GM12878 (cell line): ENCODE results near the gene DMRTA2. TPM values are rescaled to one million over a fixed set of nuclear protein-coding genes. Genes with fewer than 3 reads are reported as not detected.

Experiments used
- ATAC-seq: fragments of 200-7000 bp; cut with Tn5 transposase; 3 replicates; pipeline ENCODE4 v1.9.1; 2020; ENCODE audit warnings: mild to moderate bottlenecking, moderate library complexity
- BruUV-seq: library from RNA; stranded (reverse); fragments of 400-500 nt; replicated peaks from 2 replicates; lab custom pipeline; 2021; lab: Mats Ljungman, UMichigan
- CTCF ChIA-PET: fragments of 300-600 bp; sonication (Branson Sonifier 250); formaldehyde crosslinking; extraction: SDS; loops from one replicate; lab custom pipeline; 2021; ENCODE audit warnings: inconsistent platforms; lab: Yijun Ruan, JAX
- POLR2A ChIA-PET: fragments of 350-600 bp; formaldehyde crosslinking; extraction: SDS; loops from one replicate; lab custom pipeline; 2021; ENCODE audit warnings: inconsistent platforms; lab: Charles Lee
- RAD21 ChIA-PET: fragments of 300-600 bp; sonication (Branson Sonifier 250); formaldehyde crosslinking; loops from one replicate; lab custom pipeline; 2023; ENCODE audit warnings: antibody characterized with exemption; ENCODE audit not compliant: unreplicated experiment; lab: Charles Lee
- SMC1A ChIA-PET: fragments of 300-600 bp; sonication (Branson Sonifier 250); formaldehyde crosslinking; loops from one replicate; lab custom pipeline; 2023; ENCODE audit not compliant: unreplicated experiment, uncharacterized antibody; lab: Charles Lee
- DNase-seq: peaks from one replicate; pipeline ENCODE4 v3.0.0-alpha.2; 2011; ENCODE audit warnings: low read depth, low spot score
- FAIRE-seq: peaks from 3 replicates; lab custom pipeline; 2011; peaks lifted over from hg19 to GRCh38; lab: Jason Lieb, UNC
- H2AFZ ChIP-seq: 2 replicates; pipeline ENCODE4 v1.6.0; 2011; ENCODE audit warnings: low read depth, low read length, control low read depth; ENCODE audit not compliant: control insufficient read depth
- H3K27ac ChIP-seq: 2 replicates; pipeline ENCODE4 v1.5.1; 2011; ENCODE audit warnings: control low read depth; ENCODE audit not compliant: control insufficient read depth, insufficient read depth
- H3K27me3 ChIP-seq, 2 experiments: replicated peaks in 1 of 2; 2 replicates each; pipeline versions ENCODE4 v1.6.0 to v1.6.1; 2011; ENCODE audit warnings: low read length in 1 of 2; ENCODE audit not compliant: control insufficient read depth in 2 of 2, insufficient read depth in 2 of 2
- H3K36me3 ChIP-seq, 2 experiments: 2 replicates each; pipeline ENCODE4 v1.5.1; 2011; ENCODE audit warnings: low read length in 1 of 2; ENCODE audit not compliant: control insufficient read depth in 2 of 2, insufficient read depth in 2 of 2
- H3K4me1 ChIP-seq: 2 replicates; pipeline ENCODE4 v1.6.1; 2011; ENCODE audit warnings: mild to moderate bottlenecking, low read length, moderate library complexity, mixed read lengths; ENCODE audit not compliant: control insufficient read depth, insufficient read depth
- H3K4me2 ChIP-seq: 2 replicates; pipeline ENCODE4 v1.6.0; 2011; ENCODE audit warnings: control low read depth; ENCODE audit not compliant: control insufficient read depth, insufficient read depth
- H3K4me3 ChIP-seq: fragments of 200-600 bp; sonication (generic); 2 replicates; pipeline ENCODE4 v1.5.1; 2016
- H3K79me2 ChIP-seq: 2 replicates; pipeline ENCODE4 v1.6.0; 2011; ENCODE audit warnings: low read length; ENCODE audit not compliant: control insufficient read depth, insufficient read depth
- H3K9ac ChIP-seq: 2 replicates; pipeline ENCODE4 v1.8.0; 2011; ENCODE audit warnings: low read length, control low read depth, mixed read lengths; ENCODE audit not compliant: control insufficient read depth, insufficient read depth
- H3K9me3 ChIP-seq: replicated peaks from 3 replicates; pipeline ENCODE4 v1.5.1; 2011; ENCODE audit warnings: mild to moderate bottlenecking, low read length; ENCODE audit not compliant: control insufficient read depth, insufficient read depth
- H4K20me1 ChIP-seq: 2 replicates; pipeline ENCODE4 v1.6.0; 2011; ENCODE audit not compliant: control insufficient read depth, insufficient read depth
- EZH2 ChIP-seq: IDR thresholded peaks from 2 replicates; pipeline ENCODE4 v1.6.1; 2012; ENCODE audit warnings: low read depth, mild to moderate bottlenecking, control low read depth, inconsistent platforms, low read length, borderline replicate concordance; ENCODE audit not compliant: control insufficient read depth
- KAT2A ChIP-seq: conservative IDR thresholded peaks from 2 replicates; pipeline ENCODE4 v1.6.1; 2011; ENCODE audit warnings: low read depth, low read length; ENCODE audit not compliant: control insufficient read depth
- NR2C1 ChIP-seq: fragments of 450-650 bp; IDR thresholded peaks from 2 replicates; pipeline ENCODE4 v1.6.1; 2017; ENCODE audit warnings: antibody characterized with exemption, mild to moderate bottlenecking, moderate library complexity
- POLR2AphosphoS2 ChIP-seq: IDR thresholded peaks from 2 replicates; pipeline ENCODE4 v1.6.1; 2011; ENCODE audit warnings: low read depth, mild to moderate bottlenecking, low read length, improper control_type of control experiment, moderate library complexity
- RB1 ChIP-seq: fragments of 450-650 bp; formaldehyde crosslinking; IDR thresholded peaks from 2 replicates; pipeline ENCODE4 v1.6.1; 2017; ENCODE audit warnings: mild to moderate bottlenecking, borderline replicate concordance
- SIX5 ChIP-seq: IDR thresholded peaks from 2 replicates; pipeline ENCODE4 v1.6.1; 2011; ENCODE audit warnings: mild to moderate bottlenecking, low read depth, low read length, moderate library complexity; ENCODE audit not compliant: severe bottlenecking
- STAT1 ChIP-seq: fragments of 450-650 bp; conservative IDR thresholded peaks from 2 replicates; pipeline ENCODE4 v1.6.1; 2014; ENCODE audit warnings: antibody characterized with exemption, mild to moderate bottlenecking
- TAF1 ChIP-seq: IDR thresholded peaks from 2 replicates; pipeline ENCODE4 v1.6.1; 2011; ENCODE audit warnings: mild to moderate bottlenecking, low read depth, low read length, borderline replicate concordance
- ZSCAN29 ChIP-seq: fragments of 450-650 bp; IDR thresholded peaks from 2 replicates; pipeline ENCODE4 v1.6.1; 2017; ENCODE audit warnings: mild to moderate bottlenecking, moderate library complexity
- WGBS: methylation state at CpG from one replicate; pipeline ENCODE4 v1.1.6; 2016; ENCODE audit warnings: low lambda C conversion rate; ENCODE audit not compliant: insufficient replicate concordance, insufficient coverage; ENCODE audit errors: missing lambda C conversion rate; 5-methylcytosine and 5-hydroxymethylcytosine counted together
- in situ Hi-C: fragments of 300-500 bp; cut with MboI; formaldehyde crosslinking; loops from 9 replicates; pipeline ENCODE4 v1.14.3; 2018; ENCODE audit warnings: mixed read lengths
- intact Hi-C: fragments of 100-400 bp; cut with micrococcal nuclease; formaldehyde crosslinking; loops from one replicate; pipeline ENCODE4 v1.14.2; 2022; ENCODE audit not compliant: unreplicated experiment
- polyA plus RNA-seq, 11 experiments: library from polyadenylated mRNA; depleted of rRNA in 4 of 11; unstranded in 6 of 11; stranded (reverse) in 5 of 11; fragments of >200 nt; fragmentation: Nextera tagmentation in 4 of 11; fragmentation: Illumina TruSeq in 1 of 11; extraction: Ambion mirVana in 4 of 11; extraction: Trizol in 1 of 11; gene quantifications; 1 replicate in 1 of 11; 2 replicates in 10 of 11; pipeline versions ENCODE4 v1.2.1 to v1.2.3, GENCODE V29; 2011 to 2016; ENCODE audit warnings: inconsistent platforms in 2 of 11, missing spikeins in 2 of 11, low read depth in 1 of 11
- total RNA-seq, 4 experiments: library from RNA; depleted of rRNA in 3 of 4; stranded (reverse); fragments of >200 nt in 3 of 4; fragmentation: Illumina TruSeq in 1 of 4; extraction: Trizol in 1 of 4; gene quantifications; 2 replicates each; pipeline versions ENCODE4 v1.2.1 to v1.2.3, GENCODE V29; 2013 to 2021
- TF ChIP-seq, protein P1 (sequence below): fragments of 450-650 bp; formaldehyde crosslinking; IDR thresholded peaks from 2 replicates; pipeline ENCODE4 v1.4.0; 2020; ENCODE audit warnings: mild to moderate bottlenecking, moderate library complexity
- TF ChIP-seq, protein P2 (sequence below): fragments of 450-650 bp; IDR thresholded peaks from 2 replicates; pipeline ENCODE4 v1.6.1; 2017; ENCODE audit warnings: antibody characterized with exemption, mild to moderate bottlenecking, moderate library complexity
- TF ChIP-seq, protein P3 (sequence below): fragments of 450-650 bp; IDR thresholded peaks from 2 replicates; pipeline ENCODE4 v1.6.1; 2018; ENCODE audit warnings: borderline replicate concordance, mild to moderate bottlenecking; ENCODE audit not compliant: partially characterized antibody
- TF ChIP-seq, protein P4 (sequence below): IDR thresholded peaks from 2 replicates; pipeline ENCODE4 v1.6.1; 2011; ENCODE audit warnings: mild to moderate bottlenecking, low read depth, low read length, moderate library complexity; ENCODE audit not compliant: insufficient replicate concordance

The DMRTA2 gene
- total and polyA plus RNA-seq, 10 of the 15 experiments (the other 5 are each of a cell fraction or from before 2014, with no cell fraction given), result not detected

- ATAC-seq, result no peak
- RAD21 ChIA-PET, result no interaction called here
- H3K4me1 ChIP-seq, result no peaks in the 10 kb centered on the region
- CTCF ChIA-PET, result interaction anchor here (0.7 to 1.4 kb wide), 2 partner anchors 21 to 146 kb away, joined by 3 read pairs; no protein-coding TSS in a partner anchor
- H3K4me3 ChIP-seq, result no peak overlapping the region
- H3K27me3 ChIP-seq, result no peaks in the 10 kb centered on the region
- no peak overlapping the region for H3K4me2 ChIP-seq
- no TSS peak for BruUV-seq
- no peak overlapping the region for H3K9ac ChIP-seq
- no peak for FAIRE-seq
- H3K36me3 ChIP-seq, result peaks cover 4 to 5% of the 10 kb centered on the region in 2 experiments; a peak in 3 of 4 replicates
- WGBS, result 93% methylated on average over 3 of the region's 3 CpGs
- in situ Hi-C loops, result no loop called here
- no peaks in the 10 kb centered on the region for H3K79me2 ChIP-seq
- intact Hi-C loops, result no loop called here
- POLR2A ChIA-PET, result no interaction called here
- H2AFZ ChIP-seq, result no peak overlapping the region
- H4K20me1 ChIP-seq, result no peaks in the 10 kb centered on the region
- no peak for DNase-seq
- no peaks in the 10 kb centered on the region for H3K9me3 ChIP-seq
- SMC1A ChIA-PET, result interaction anchor here (1.5 kb wide), 1 partner anchor 13 kb away, joined by 3 read pairs; no protein-coding TSS in a partner anchor
- no peak overlapping the region for H3K27ac ChIP-seq
- TF ChIP-seq, protein P1, sequence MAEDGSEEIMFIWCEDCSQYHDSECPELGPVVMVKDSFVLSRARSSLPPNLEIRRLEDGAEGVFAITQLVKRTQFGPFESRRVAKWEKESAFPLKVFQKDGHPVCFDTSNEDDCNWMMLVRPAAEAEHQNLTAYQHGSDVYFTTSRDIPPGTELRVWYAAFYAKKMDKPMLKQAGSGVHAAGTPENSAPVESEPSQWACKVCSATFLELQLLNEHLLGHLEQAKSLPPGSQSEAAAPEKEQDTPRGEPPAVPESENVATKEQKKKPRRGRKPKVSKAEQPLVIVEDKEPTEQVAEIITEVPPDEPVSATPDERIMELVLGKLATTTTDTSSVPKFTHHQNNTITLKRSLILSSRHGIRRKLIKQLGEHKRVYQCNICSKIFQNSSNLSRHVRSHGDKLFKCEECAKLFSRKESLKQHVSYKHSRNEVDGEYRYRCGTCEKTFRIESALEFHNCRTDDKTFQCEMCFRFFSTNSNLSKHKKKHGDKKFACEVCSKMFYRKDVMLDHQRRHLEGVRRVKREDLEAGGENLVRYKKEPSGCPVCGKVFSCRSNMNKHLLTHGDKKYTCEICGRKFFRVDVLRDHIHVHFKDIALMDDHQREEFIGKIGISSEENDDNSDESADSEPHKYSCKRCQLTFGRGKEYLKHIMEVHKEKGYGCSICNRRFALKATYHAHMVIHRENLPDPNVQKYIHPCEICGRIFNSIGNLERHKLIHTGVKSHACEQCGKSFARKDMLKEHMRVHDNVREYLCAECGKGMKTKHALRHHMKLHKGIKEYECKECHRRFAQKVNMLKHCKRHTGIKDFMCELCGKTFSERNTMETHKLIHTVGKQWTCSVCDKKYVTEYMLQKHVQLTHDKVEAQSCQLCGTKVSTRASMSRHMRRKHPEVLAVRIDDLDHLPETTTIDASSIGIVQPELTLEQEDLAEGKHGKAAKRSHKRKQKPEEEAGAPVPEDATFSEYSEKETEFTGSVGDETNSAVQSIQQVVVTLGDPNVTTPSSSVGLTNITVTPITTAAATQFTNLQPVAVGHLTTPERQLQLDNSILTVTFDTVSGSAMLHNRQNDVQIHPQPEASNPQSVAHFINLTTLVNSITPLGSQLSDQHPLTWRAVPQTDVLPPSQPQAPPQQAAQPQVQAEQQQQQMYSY (CRISPR knock-in tag), result no peak
- TF ChIP-seq, protein P2, sequence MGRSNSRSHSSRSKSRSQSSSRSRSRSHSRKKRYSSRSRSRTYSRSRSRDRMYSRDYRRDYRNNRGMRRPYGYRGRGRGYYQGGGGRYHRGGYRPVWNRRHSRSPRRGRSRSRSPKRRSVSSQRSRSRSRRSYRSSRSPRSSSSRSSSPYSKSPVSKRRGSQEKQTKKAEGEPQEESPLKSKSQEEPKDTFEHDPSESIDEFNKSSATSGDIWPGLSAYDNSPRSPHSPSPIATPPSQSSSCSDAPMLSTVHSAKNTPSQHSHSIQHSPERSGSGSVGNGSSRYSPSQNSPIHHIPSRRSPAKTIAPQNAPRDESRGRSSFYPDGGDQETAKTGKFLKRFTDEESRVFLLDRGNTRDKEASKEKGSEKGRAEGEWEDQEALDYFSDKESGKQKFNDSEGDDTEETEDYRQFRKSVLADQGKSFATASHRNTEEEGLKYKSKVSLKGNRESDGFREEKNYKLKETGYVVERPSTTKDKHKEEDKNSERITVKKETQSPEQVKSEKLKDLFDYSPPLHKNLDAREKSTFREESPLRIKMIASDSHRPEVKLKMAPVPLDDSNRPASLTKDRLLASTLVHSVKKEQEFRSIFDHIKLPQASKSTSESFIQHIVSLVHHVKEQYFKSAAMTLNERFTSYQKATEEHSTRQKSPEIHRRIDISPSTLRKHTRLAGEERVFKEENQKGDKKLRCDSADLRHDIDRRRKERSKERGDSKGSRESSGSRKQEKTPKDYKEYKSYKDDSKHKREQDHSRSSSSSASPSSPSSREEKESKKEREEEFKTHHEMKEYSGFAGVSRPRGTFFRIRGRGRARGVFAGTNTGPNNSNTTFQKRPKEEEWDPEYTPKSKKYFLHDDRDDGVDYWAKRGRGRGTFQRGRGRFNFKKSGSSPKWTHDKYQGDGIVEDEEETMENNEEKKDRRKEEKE, result no peak
- TF ChIP-seq, protein P3, sequence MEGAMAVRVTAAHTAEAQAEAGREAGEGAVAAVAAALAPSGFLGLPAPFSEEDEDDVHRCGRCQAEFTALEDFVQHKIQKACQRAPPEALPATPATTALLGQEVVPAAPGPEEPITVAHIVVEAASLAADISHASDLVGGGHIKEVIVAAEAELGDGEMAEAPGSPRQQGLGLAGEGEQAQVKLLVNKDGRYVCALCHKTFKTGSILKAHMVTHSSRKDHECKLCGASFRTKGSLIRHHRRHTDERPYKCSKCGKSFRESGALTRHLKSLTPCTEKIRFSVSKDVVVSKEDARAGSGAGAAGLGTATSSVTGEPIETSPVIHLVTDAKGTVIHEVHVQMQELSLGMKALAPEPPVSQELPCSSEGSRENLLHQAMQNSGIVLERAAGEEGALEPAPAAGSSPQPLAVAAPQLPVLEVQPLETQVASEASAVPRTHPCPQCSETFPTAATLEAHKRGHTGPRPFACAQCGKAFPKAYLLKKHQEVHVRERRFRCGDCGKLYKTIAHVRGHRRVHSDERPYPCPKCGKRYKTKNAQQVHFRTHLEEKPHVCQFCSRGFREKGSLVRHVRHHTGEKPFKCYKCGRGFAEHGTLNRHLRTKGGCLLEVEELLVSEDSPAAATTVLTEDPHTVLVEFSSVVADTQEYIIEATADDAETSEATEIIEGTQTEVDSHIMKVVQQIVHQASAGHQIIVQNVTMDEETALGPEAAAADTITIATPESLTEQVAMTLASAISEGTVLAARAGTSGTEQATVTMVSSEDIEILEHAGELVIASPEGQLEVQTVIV, result no peak
- no peak for TF ChIP-seq STAT1
- TF ChIP-seq POLR2AphosphoS2, result no peak
- TF ChIP-seq ZSCAN29, result no peak
- no peak for TF ChIP-seq EZH2
- no peak for TF ChIP-seq RB1
- TF ChIP-seq NR2C1, result no peak
- no peak for TF ChIP-seq TAF1
- TF ChIP-seq KAT2A, result no peak
- no peak for TF ChIP-seq SIX5
- TF ChIP-seq, protein P4, sequence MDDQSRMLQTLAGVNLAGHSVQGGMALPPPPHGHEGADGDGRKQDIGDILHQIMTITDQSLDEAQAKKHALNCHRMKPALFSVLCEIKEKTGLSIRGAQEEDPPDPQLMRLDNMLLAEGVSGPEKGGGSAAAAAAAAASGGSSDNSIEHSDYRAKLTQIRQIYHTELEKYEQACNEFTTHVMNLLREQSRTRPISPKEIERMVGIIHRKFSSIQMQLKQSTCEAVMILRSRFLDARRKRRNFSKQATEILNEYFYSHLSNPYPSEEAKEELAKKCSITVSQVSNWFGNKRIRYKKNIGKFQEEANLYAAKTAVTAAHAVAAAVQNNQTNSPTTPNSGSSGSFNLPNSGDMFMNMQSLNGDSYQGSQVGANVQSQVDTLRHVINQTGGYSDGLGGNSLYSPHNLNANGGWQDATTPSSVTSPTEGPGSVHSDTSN, result no peak
Observed at GRCh38 chr1:50471967-50472366, 48.7 kb upstream of the DMRTA2 start.
